T47D (cell line): Measurements from ENCODE around the gene CTRB2.
"Not testable (repeated sequence)": the region's sequence is repeated elsewhere in the genome, so short reads cannot be mapped to it uniquely, and the experiment has no call there.

ENCODE experiments used
- DNase-seq, 2 experiments: peaks; one replicate each; pipeline versions ENCODE4 v3.0.0 to v3.0.0-alpha.2; 2011 to 2012; ENCODE audit warnings: low read depth in 1 of 2, low spot score in 1 of 2
- JUND ChIP-seq: IDR thresholded peaks from 2 replicates; pipeline ENCODE4 v1.6.1; 2012; ENCODE audit warnings: low read depth
- in situ Hi-C: cut with HindIII; loops from 2 replicates; pipeline ENCODE4 v1.10.0; 2016; ENCODE audit warnings: low sequenced_read_pairs, low pct_unique_long_range_greater_than_20kb

Gene CTRB2

GRCh38 chr16:75248142-75248535 is 41.2 kb upstream of the CTRB2 start:
- no peak for DNase-seq
- TF ChIP-seq JUND: no peak
- in situ Hi-C loops: no loop called here

GRCh38 chr16:75247249-75247648 is 40.3 kb upstream of the CTRB2 start:
- DNase-seq: no peak
- in situ Hi-C loops: no loop called here
- TF ChIP-seq JUND: no peak

GRCh38 chr16:75246504-75247205 is 39.7 kb upstream of the CTRB2 start:
- TF ChIP-seq JUND: no peak

GRCh38 chr16:75244844-75245758 is 38.1 kb upstream of the CTRB2 start:
- DNase-seq: no peak
- TF ChIP-seq JUND: no peak
- in situ Hi-C loops: no loop called here

More at GRCh38 chr16:75246504-75247205, 39.7 kb upstream of the CTRB2 start:
- in situ Hi-C loops: no loop called here
- DNase-seq: no peak

- no peak for DNase-seq
- in situ Hi-C loops: no loop called here
- TF ChIP-seq JUND: no peak
Observed at GRCh38 chr16:75244225-75244809, 37.4 kb upstream of the CTRB2 start.

GRCh38 chr16:75243667-75244224 is 36.8 kb upstream of the CTRB2 start:
- in situ Hi-C loops: no loop called here
- TF ChIP-seq JUND: no peak
- no peak for DNase-seq

GRCh38 chr16:75242436-75243078 is 35.6 kb upstream of the CTRB2 start:
- DNase-seq, in situ Hi-C loops: not testable (repeated sequence)

GRCh38 chr16:75241955-75242354 is 35.0 kb upstream of the CTRB2 start:
- in situ Hi-C loops: no loop called here
- no peak for TF ChIP-seq JUND
- DNase-seq: no peak

GRCh38 chr16:75241412-75241811 is 34.5 kb upstream of the CTRB2 start:
- in situ Hi-C loops: no loop called here
- no peak for DNase-seq
- TF ChIP-seq JUND: no peak

GRCh38 chr16:75240633-75241032 is 33.7 kb upstream of the CTRB2 start:
- in situ Hi-C loops, DNase-seq: not testable (repeated sequence)

- no peak for DNase-seq
- in situ Hi-C loops: no loop called here
- TF ChIP-seq JUND: no peak
Observed at GRCh38 chr16:75239542-75240122, 32.7 kb upstream of the CTRB2 start.
